GM18507 (cell line): ENCODE results near the gene SERPIND1.
"Not testable (repeated sequence)": the region's sequence is repeated elsewhere in the genome, so short reads cannot be mapped to it uniquely, and the experiment has no call there.

ENCODE experiments used
- DNase-seq: peaks from one replicate; pipeline ENCODE4 v3.0.0; 2011; ENCODE audit warnings: low read depth; ENCODE audit not compliant: insufficient read length; ENCODE audit errors: extremely low spot score
- FAIRE-seq: peaks from 2 replicates; lab custom pipeline; 2011; peaks lifted over from hg19 to GRCh38; lab: Jason Lieb, UNC

The SERPIND1 gene, protein sequence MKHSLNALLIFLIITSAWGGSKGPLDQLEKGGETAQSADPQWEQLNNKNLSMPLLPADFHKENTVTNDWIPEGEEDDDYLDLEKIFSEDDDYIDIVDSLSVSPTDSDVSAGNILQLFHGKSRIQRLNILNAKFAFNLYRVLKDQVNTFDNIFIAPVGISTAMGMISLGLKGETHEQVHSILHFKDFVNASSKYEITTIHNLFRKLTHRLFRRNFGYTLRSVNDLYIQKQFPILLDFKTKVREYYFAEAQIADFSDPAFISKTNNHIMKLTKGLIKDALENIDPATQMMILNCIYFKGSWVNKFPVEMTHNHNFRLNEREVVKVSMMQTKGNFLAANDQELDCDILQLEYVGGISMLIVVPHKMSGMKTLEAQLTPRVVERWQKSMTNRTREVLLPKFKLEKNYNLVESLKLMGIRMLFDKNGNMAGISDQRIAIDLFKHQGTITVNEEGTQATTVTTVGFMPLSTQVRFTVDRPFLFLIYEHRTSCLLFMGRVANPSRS

GRCh38 chr22:20773793-20774212, at the start of gene SERPIND1:
SERPIND1 (plus strand) TSS chr22:20774113; CDS start chr22:20779313, 5,200 bp downstream.
- DNase-seq (no peak), FAIRE-seq (no peak)

DNA sequence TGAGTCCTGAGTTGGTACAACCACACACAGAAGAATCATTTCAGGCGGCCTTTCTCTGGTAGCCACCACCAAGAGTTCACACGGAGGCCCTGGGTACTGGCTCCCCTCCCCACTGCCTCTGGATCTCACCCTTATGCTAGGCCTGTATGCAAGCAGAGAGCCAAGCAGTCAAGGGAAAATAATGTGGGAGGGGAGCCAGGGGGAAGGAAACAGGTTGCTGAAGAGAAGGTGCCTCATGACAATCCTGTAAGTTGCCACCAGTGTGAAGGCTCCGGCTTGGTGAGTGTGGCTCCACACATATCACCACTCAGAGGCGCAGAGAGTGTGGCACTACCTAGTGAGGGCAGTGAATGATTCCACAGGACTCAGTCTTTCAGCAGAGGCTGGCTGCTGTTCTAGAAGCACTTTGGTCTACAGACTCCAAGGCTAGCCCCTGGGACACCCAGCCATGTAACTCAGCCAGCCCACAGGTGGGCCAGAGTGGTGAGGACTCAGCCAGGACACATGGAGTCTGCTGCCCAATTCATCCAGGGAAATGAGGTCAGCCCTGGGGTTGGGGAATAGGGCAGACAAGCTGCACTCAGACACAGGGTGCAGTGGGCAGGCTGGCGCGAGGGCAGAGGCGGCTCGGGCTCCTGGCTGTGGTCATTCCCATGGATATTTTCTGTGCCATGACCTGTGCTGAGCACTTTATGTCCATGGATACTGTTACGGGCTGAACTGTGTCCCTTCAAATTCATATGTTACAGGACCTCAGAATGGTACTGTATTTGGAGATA, 49.0 kb upstream of the SERPIND1 start:
- no peak for FAIRE-seq
- no peak for DNase-seq

- FAIRE-seq (no peak), DNase-seq (no peak)
These were observed 47.8 kb upstream of the SERPIND1 start for GRCh38 chr22:20725987-20726558.

DNA sequence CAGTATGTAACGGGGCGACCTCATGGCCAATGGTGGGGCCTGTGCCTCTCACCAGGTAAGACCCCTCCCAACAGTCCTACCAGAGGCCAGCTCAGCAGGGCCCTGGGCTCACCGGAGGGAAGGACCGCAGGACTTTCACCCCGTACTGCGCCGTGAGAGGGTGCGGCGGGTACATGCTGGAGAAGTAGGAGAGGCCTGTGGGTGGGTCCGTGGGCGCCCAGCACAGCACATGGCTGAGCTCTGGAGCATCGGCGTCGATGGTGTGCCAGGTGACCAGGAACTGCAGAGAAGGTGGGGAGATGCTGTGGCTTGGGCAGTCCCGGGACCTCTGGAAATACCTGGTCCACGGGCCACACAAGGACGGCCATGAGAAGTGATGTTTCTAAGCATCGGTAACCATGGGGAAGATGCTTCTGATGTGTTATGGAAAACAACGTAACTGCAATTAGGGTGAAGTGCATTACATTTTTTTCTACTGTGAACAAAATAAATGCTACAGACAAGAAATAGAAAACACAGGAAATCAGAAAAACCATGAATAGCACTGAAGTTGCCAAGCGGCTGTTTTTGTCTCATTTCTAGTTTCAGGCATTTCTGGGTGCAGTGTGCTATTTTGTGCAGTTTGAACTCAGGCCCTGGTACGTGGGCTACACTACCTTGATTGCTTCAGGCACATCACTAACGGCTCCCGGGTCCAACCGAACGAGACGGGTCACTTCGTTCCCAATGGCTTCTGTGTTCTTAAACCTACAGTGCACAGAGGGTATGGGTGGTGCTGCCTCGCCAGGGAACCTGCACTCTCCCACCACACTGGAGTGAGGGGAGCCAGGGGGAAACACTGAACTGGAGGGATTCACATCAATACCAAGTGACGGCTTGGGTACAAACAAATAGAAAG, 46.5 kb upstream of the SERPIND1 start:
- FAIRE-seq = no peak

GRCh38 chr22:20728523-20729190, 45.3 kb upstream of the SERPIND1 start:
- FAIRE-seq (no peak), DNase-seq (no peak)

More for the DNA sequence above, 46.5 kb upstream of the SERPIND1 start:
- no peak for DNase-seq

DNA sequence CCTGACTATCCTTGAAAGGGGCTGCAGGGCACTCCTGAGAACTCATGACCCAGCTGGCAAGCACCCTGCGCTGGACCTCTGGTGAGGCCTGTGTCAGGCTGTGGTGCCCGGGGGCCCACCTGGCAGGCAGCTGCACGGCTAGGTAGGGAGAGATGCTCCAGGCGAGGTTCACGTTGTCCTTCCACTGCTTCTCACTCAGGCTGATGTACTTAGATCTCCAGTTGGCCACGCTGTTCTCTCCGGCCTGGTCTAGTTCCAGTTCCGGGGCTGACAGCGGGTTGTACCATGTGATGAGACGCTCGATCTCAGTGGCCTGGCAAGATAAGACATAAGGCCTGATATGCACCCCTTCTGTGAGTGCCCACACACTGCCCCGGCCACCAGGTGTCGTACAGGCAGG, 44.7 kb upstream of the SERPIND1 start:
- FAIRE-seq (no peak), DNase-seq (no peak)

- FAIRE-seq, DNase-seq: not testable (repeated sequence)
These were observed 41.5 kb upstream of the SERPIND1 start for GRCh38 chr22:20732431-20732830.

- FAIRE-seq, DNase-seq: not testable (repeated sequence)
These were observed 38.4 kb upstream of the SERPIND1 start for GRCh38 chr22:20735356-20736162.

DNA sequence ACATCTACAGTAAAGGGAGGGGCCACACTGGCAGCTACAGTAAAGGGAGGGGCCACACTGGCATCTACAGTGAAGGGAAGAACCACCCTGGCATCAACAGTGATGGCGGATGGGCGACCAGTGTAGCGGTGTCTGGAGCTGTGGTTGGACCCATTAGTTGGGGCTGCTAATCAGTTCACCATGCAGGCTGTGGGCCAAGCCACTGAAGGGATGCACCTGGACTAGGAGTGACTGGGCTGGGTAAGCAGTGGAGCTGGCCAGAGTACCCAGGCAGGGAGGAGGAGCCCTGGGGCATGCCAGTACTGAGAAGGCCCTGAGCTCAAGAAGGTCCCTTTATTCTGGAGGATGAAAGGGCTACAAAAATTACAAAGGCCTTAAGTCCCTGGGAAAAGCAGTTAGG, 37.0 kb upstream of the SERPIND1 start:
- not testable (repeated sequence) for DNase-seq, FAIRE-seq

DNA sequence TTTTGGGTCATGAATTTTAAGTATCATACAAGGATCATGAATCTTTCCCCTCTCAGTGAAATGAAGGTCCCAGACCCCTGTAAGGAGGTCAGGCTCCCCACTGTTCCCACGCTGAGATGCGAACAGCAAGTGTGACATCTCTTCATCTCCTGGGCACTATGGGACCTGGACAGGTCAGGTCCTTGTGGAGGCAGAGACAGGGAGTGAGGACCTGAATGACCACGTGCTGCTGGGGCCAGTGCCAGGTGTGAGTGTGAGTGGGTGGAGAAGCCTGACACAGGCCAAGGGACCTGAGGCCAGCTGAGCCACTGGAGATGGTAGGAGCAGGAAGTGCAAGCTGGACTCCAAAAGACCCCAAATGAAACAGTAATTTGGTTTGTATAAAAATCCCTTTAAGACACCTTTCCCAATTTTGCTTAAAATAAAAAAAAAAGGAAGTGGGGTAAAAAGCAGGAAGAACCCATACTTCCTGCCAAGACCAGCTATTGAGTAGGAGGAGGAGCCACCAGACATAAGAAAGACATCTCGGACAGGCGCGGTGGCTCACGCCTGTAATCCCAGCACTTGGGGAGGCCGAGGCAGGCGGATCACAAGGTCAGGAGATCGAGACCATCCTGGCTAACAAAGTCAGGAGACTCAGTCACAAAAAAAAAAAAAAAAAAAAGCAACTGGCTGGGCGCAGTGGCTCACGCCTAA, 35.4 kb upstream of the SERPIND1 start:
- no peak for FAIRE-seq

GRCh38 chr22:20740222-20740951, 33.5 kb upstream of the SERPIND1 start:
- FAIRE-seq = no peak
- no peak for DNase-seq

More for the DNA sequence above, 35.4 kb upstream of the SERPIND1 start:
- no peak for DNase-seq

DNA sequence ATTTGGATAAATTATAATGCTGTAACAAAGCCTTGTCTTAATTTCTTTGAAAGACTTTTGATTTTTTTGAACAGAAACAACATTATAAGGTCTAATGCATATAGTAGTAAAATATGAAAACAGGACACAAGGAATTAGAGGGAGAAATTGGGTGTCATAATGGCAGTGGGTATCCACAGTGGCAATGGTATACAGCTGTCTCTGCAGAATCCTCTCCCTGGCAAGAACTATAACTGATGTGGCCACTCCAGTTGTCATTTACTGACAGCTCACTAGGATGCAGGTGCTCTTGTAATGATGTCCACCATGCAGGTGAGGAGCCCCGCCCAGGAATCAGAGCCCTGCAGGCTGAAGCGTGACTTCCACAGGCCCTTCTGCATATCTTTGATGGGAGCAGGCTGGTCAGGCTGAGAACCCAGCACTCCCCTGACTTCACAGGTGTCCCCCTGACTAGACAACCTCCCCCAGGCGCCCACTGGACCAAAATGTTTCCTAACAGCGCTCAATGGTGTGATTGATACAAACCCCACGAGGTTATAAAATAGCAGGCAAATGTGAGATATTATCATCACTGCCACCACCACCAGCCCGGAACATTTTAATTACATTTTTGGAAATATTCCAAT, 32.8 kb upstream of the SERPIND1 start:
- FAIRE-seq = no peak
- no peak for DNase-seq

DNA sequence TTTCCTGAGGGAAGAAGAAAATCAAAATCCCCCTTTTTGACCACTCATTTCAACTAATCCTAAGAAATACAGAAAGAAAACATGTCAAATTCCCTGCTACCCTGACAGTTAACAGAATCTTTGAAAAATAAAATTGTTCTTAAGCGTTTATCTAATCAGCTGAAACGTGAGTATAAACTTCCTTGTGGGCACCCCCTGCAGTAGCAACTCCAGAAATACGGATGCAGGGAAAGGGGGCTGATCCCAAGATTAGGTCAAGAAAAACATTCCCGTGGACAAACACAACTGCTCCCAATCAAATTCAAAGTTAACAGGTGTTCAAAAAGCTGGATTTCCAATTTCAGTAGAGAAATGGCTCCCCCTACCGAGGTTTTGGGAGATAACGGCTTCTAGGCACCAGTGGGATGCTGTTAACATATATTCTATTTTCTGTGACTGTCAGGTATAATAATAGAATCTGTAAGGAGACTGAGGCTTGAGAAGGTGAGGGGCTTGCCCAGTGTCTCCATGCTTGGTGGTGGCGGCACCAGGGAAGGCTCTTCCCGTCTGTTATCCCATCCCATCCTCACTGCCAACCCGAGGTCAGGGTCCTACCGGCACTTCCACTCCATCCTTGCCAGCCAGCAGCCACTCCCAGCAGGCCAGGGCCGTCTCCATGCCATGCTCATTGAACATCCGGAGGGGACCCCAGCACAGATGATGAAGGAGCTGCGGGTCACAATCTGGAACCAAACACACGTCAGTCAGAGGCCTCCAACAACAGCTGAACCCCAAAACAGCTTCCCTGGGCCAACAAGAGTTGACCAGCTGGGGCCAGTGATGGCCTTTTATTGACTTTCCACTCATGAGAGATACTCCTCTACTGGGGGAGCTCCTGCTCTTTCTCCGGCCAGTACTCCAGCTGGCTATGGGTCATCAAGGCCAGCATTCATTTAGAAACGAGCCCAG, 32.0 kb upstream of the SERPIND1 start:
- FAIRE-seq = peak; percentile 62
- DNase-seq = peak; percentile 36

GRCh38 chr22:20742764-20743163, 31.1 kb upstream of the SERPIND1 start:
- FAIRE-seq (no peak), DNase-seq (no peak)

GRCh38 chr22:20744456-20744855, 29.5 kb upstream of the SERPIND1 start:
- FAIRE-seq = no peak

More at GRCh38 chr22:20744456-20744855, 29.5 kb upstream of the SERPIND1 start:
- DNase-seq = no peak
